K562 (cell line): ENCODE data around the gene XAGE1A. TPM values are rescaled to one million over a fixed set of nuclear protein-coding genes. Genes with fewer than 3 reads are reported as not detected.

Source experiments
- ATAC-seq: fragments of 200-7000 bp; cut with Tn5 transposase; 3 replicates; pipeline ENCODE4 v1.9.1; 2020; ENCODE audit warnings: moderate library complexity
- BruUV-seq: library from RNA; stranded (reverse); fragments of 400-500 nt; replicated peaks from 2 replicates; lab custom pipeline; 2021; lab: Mats Ljungman, UMichigan
- CTCF ChIA-PET: fragments of 300-600 bp; formaldehyde crosslinking; extraction: SDS; loops from one replicate; lab custom pipeline; 2021; ENCODE audit warnings: low intra/inter-chr PET ratio; lab: Yijun Ruan, JAX
- POLR2A ChIA-PET: fragments of 300-600, 350-650 bp; sonication (Branson Sonifier 250); formaldehyde crosslinking; extraction: SDS; loops from one replicate; lab custom pipeline; 2021; ENCODE audit warnings: antibody characterized with exemption, inconsistent platforms; lab: Yijun Ruan, JAX
- DNase-seq, 4 experiments: peaks; one replicate each; pipeline versions ENCODE4 v3.0.0 to v3.0.0-alpha.2; 2011 to 2018; ENCODE audit warnings: low spot score in 3 of 4, mixed read lengths in 3 of 4; ENCODE audit errors: extremely low read depth in 1 of 4
- FAIRE-seq: peaks from 2 replicates; lab custom pipeline; 2011; peaks lifted over from hg19 to GRCh38; lab: Jason Lieb, UNC
- H2AFZ ChIP-seq: 2 replicates; pipeline ENCODE4 v1.6.0; 2011; ENCODE audit warnings: low read depth, low read length, control low read depth, inconsistent platforms
- H3K27ac ChIP-seq: fragments of 200-600 bp; 3 replicates; pipeline ENCODE4 v1.8.0; 2011; ENCODE audit warnings: low read depth, mild to moderate bottlenecking, control low read depth, inconsistent platforms, low read length, moderate library complexity, mixed read lengths; ENCODE audit errors: extremely low read depth
- H3K27me3 ChIP-seq, 2 experiments: fragments of 300-600 bp in 1 of 2; 2 replicates in 1 of 2; 3 replicates in 1 of 2; pipeline versions ENCODE4 v1.6.0 to v1.8.0; 2011; ENCODE audit warnings: inconsistent platforms in 2 of 2, low read length in 2 of 2, mild to moderate bottlenecking in 1 of 2, mixed read lengths in 1 of 2, moderate library complexity in 1 of 2; ENCODE audit not compliant: control insufficient read depth in 2 of 2, insufficient read depth in 2 of 2
- H3K36me3 ChIP-seq: fragments of 300-600 bp; 3 replicates; pipeline ENCODE4 v1.8.0; 2011; ENCODE audit warnings: mild to moderate bottlenecking, low read length, inconsistent platforms; ENCODE audit not compliant: control insufficient read depth, insufficient read depth
- H3K4me1 ChIP-seq, 2 experiments: fragments of 200-600 bp in 1 of 2; replicated peaks in 1 of 2; 2 replicates in 1 of 2; 3 replicates in 1 of 2; pipeline versions ENCODE4 v1.5.1 to v1.8.0; 2011; ENCODE audit warnings: inconsistent platforms in 2 of 2, low read length in 2 of 2, mild to moderate bottlenecking in 1 of 2, mixed read lengths in 1 of 2, moderate library complexity in 1 of 2; ENCODE audit not compliant: control insufficient read depth in 2 of 2, insufficient read depth in 2 of 2
- H3K4me2 ChIP-seq: 2 replicates; pipeline ENCODE4 v1.6.1; 2011; ENCODE audit warnings: low read length, control low read depth, inconsistent platforms, mixed read lengths; ENCODE audit not compliant: insufficient read depth
- H3K4me3 ChIP-seq: fragments of 200-600 bp; sonication (generic), shearing (Covaris generic); 2 replicates; pipeline ENCODE4 v1.5.1; 2016; ENCODE audit warnings: control low read depth, inconsistent platforms
- H3K79me2 ChIP-seq: fragments of 200-600 bp; 3 replicates; pipeline ENCODE4 v1.8.0; 2011; ENCODE audit warnings: low read length, inconsistent platforms; ENCODE audit not compliant: control insufficient read depth, insufficient read depth
- H3K9ac ChIP-seq, 2 experiments: 2 replicates each; pipeline versions ENCODE4 v1.6.0 to v1.6.1; 2011; ENCODE audit warnings: low read depth in 2 of 2, low read length in 2 of 2, control low read depth in 1 of 2, inconsistent platforms in 1 of 2, mild to moderate bottlenecking in 1 of 2, mixed read lengths in 1 of 2; ENCODE audit not compliant: insufficient read depth in 1 of 2
- H3K9me1 ChIP-seq: one replicate; pipeline ENCODE4 v1.6.0; 2011; ENCODE audit warnings: inconsistent platforms, mild to moderate bottlenecking, low read length, moderate library complexity; ENCODE audit not compliant: control insufficient read depth, insufficient read depth
- H3K9me3 ChIP-seq: replicated peaks from 2 replicates; pipeline ENCODE4 v1.5.1; 2011; ENCODE audit warnings: low read depth, low read length, inconsistent platforms; ENCODE audit not compliant: control insufficient read depth, insufficient read depth
- H4K20me1 ChIP-seq: replicated peaks from 2 replicates; pipeline ENCODE4 v1.6.1; 2011; ENCODE audit warnings: low read length, inconsistent platforms, mixed read lengths; ENCODE audit not compliant: control insufficient read depth, insufficient read depth
- ASH1L ChIP-seq: fragments of 450-650 bp; IDR thresholded peaks from 2 replicates; pipeline ENCODE4 v1.6.1; 2018; ENCODE audit warnings: borderline replicate concordance, mild to moderate bottlenecking, low read depth; ENCODE audit not compliant: partially characterized antibody
- CBFA2T2 ChIP-seq: fragments of 450-650 bp; conservative IDR thresholded peaks from 2 replicates; pipeline ENCODE4 v1.6.1; 2017; ENCODE audit warnings: mild to moderate bottlenecking
- MCM2 ChIP-seq: fragments of 450-650 bp; IDR thresholded peaks from 2 replicates; pipeline ENCODE4 v1.6.1; 2017; ENCODE audit warnings: low read depth, mild to moderate bottlenecking
- NFXL1 ChIP-seq: fragments of 450-650 bp; formaldehyde crosslinking; IDR thresholded peaks from 2 replicates; pipeline ENCODE4 v1.4.0; 2021; ENCODE audit warnings: mild to moderate bottlenecking
- NONO ChIP-seq, 2 experiments: fragments of 200-400 bp in 1 of 2; fragments of 450-650 bp in 1 of 2; formaldehyde crosslinking in 1 of 2; IDR thresholded peaks; 2 replicates each; pipeline ENCODE4 v1.6.1; 2017; ENCODE audit warnings: low read depth in 2 of 2, mild to moderate bottlenecking in 2 of 2, moderate library complexity in 2 of 2, low read length in 1 of 2
- POLR2AphosphoS5 ChIP-seq: IDR thresholded peaks from 2 replicates; pipeline ENCODE4 v1.6.1; 2011; ENCODE audit warnings: mild to moderate bottlenecking, low read depth, low read length, moderate library complexity; ENCODE audit not compliant: control insufficient read depth, insufficient read depth
- PRDM10 ChIP-seq: fragments of 450-650 bp; IDR thresholded peaks from 2 replicates; pipeline ENCODE4 v1.6.1; 2018; ENCODE audit not compliant: partially characterized antibody
- RFX7 ChIP-seq: fragments of 250-450 bp; sonication (Bioruptor Pico); IDR thresholded peaks from 2 replicates; pipeline ENCODE4 v1.5.1; 2021; ENCODE audit warnings: mild to moderate bottlenecking
- ZFPM2 ChIP-seq: fragments of 250-450 bp; sonication (Bioruptor Pico); IDR thresholded peaks from 2 replicates; pipeline ENCODE4 v1.5.1; 2022; ENCODE audit warnings: mild to moderate bottlenecking
- ZNF324 ChIP-seq: fragments of 250-450 bp; sonication (Bioruptor Pico); IDR thresholded peaks from 2 replicates; pipeline ENCODE4 v1.4.0; 2020; ENCODE audit warnings: mild to moderate bottlenecking
- ZNF518B ChIP-seq: fragments of 250-450 bp; sonication (Bioruptor Pico); IDR thresholded peaks from 2 replicates; pipeline ENCODE4 v1.5.0; 2021; ENCODE audit warnings: mild to moderate bottlenecking, moderate library complexity
- ZNF586 ChIP-seq: fragments of 450-650 bp; formaldehyde crosslinking; conservative IDR thresholded peaks from 2 replicates; pipeline ENCODE4 v1.4.0; 2020; ENCODE audit warnings: mild to moderate bottlenecking, moderate library complexity
- WGBS: fragments of 100-300 bp; shearing (Covaris generic); methylation state at CpG from one replicate; pipeline ENCODE4 v1.1.6; 2016; ENCODE audit warnings: low coverage, mixed read lengths; ENCODE audit not compliant: insufficient coverage; ENCODE audit errors: missing lambda C conversion rate; 5-methylcytosine and 5-hydroxymethylcytosine counted together
- in situ Hi-C: fragments of 300-500 bp; cut with MboI; formaldehyde crosslinking; loops from 4 replicates; pipeline ENCODE4 v1.15.0; 2018; ENCODE audit warnings: inconsistent platforms, mixed read lengths
- intact Hi-C: fragments of 100-400 bp; cut with micrococcal nuclease; formaldehyde crosslinking; loops from 2 replicates; pipeline ENCODE4 v1.14.2; 2022
- polyA plus RNA-seq, 8 experiments: library from polyadenylated mRNA; depleted of rRNA in 4 of 8; stranded (reverse) in 5 of 8; unstranded in 3 of 8; fragments of >200 nt; fragmentation: Nextera tagmentation in 2 of 8; fragmentation: Illumina TruSeq in 1 of 8; extraction: Ambion mirVana in 2 of 8; extraction: Trizol in 1 of 8; gene quantifications; 2 replicates each; pipeline versions ENCODE4 v1.2.1 to v1.2.3, GENCODE V29; 2011 to 2014; ENCODE audit warnings: inconsistent platforms in 1 of 8, missing spikeins in 1 of 8
- total RNA-seq, 7 experiments: library from RNA; depleted of rRNA in 6 of 7; stranded (reverse); fragments of >200 nt in 6 of 7; fragmentation: Illumina TruSeq in 2 of 7; extraction: Trizol in 2 of 7; gene quantifications; 2 replicates each; pipeline versions ENCODE4 v1.2.1 to v1.2.3, GENCODE V29; 2011 to 2021; ENCODE audit warnings: low replicate concordance in 1 of 7

XAGE1A gene
- total and polyA plus RNA-seq, 9 of the 15 experiments (the other 6 are each of a cell fraction or from before 2014, with no cell fraction given) = 21.1 to 715 (median 306) TPM

- no peak for ATAC-seq
- no peaks in the 10 kb centered on the region for H3K9me3 ChIP-seq
- in situ Hi-C loops (loop anchor here (5.0 kb wide), 1 partner anchor 60 kb away; no protein-coding TSS in a partner anchor), intact Hi-C loops (no loop called here)
- H2AFZ ChIP-seq = no peak overlapping the region
- no peaks in the 10 kb centered on the region for H3K79me2 ChIP-seq
- no peaks in the 10 kb centered on the region for H3K4me1 ChIP-seq
- BruUV-seq = no TSS peak
- H3K4me2 ChIP-seq = no peak overlapping the region
- H3K4me3 ChIP-seq = no peak overlapping the region
- no peaks in the 10 kb centered on the region for H3K9me1 ChIP-seq
- H4K20me1 ChIP-seq = no peaks in the 10 kb centered on the region
- no peak for FAIRE-seq
- ChIA-PET POLR2A (interaction anchor here (0.7 kb wide), 1 partner anchor 19 kb away, joined by 3 read pairs; no protein-coding TSS in a partner anchor), CTCF (no interaction called here)
- H3K36me3 ChIP-seq = no peaks in the 10 kb centered on the region
- DNase-seq = no peak
- H3K27me3 ChIP-seq = peaks cover 0 to 13% of the 10 kb centered on the region in 2 experiments; a peak in 2 of 5 replicates
- no peak overlapping the region for H3K9ac ChIP-seq
- H3K27ac ChIP-seq = no peak overlapping the region
- 7% methylated on average over 6 of the region's 6 CpGs for WGBS
- TF ChIP-seq CBFA2T2 (no peak), RFX7 (CRISPR knock-in tag) (no peak), PRDM10 (no peak), NFXL1 (no peak), MCM2 (no peak), NONO (IDR thresholded peaks at IDR 0.05; ENCODE audit: low read depth in 2 of 2, low read length in 1 of 2) (no peak), ZFPM2 (CRISPR knock-in tag) (no peak), POLR2AphosphoS5 (no peak), ASH1L (no peak), ZNF518B (CRISPR knock-in tag) (no peak), ZNF324 (CRISPR knock-in tag) (no peak), ZNF586 (CRISPR knock-in tag) (no peak)
Observed at GRCh38 chrX:52542311-52542710, 46.7 kb downstream of the XAGE1A start.
